Activated effector memory CD4-positive, alpha-beta T cell treated with Interleukin-2 at 50 U/mL for 16 hours (primary cell): ENCODE results near the gene MPP2.
"Not testable (repeated sequence)": the region's sequence is repeated elsewhere in the genome, so short reads cannot be mapped to it uniquely, and the experiment has no call there.

ENCODE experiments used
- DNase-seq: peaks from one replicate; pipeline ENCODE4 v3.0.0-alpha.2; 2020

The MPP2 gene

GRCh38 chr17:43842975-43843325, 64.4 kb downstream of the MPP2 start:
- no peak for DNase-seq

GRCh38 chr17:43842091-43842974, 65.0 kb downstream of the MPP2 start:
- not testable (repeated sequence) for DNase-seq

- DNase-seq: no peak
Measured at GRCh38 chr17:43841282-43841681, 66.1 kb downstream of the MPP2 start.

GRCh38 chr17:43840814-43841213, 66.5 kb downstream of the MPP2 start:
- no peak for DNase-seq

GRCh38 chr17:43839670-43840108, 67.6 kb downstream of the MPP2 start:
- DNase-seq: no peak

GRCh38 chr17:43834106-43834505, 73.2 kb downstream of the MPP2 start:
- DNase-seq: no peak

GRCh38 chr17:43832976-43833829, 74.1 kb downstream of the MPP2 start, which contains the start of gene MPP3:
TSS of gene MPP3 (minus strand) at chr17:43833146. CDS start at chr17:43831906, 1,240 bp downstream.
- peak; percentile 38 for DNase-seq

- DNase-seq: no peak
Measured at GRCh38 chr17:43832168-43832975, 75.0 kb downstream of the MPP2 start.

- DNase-seq: no peak
Measured at GRCh38 chr17:43831633-43832032, 75.7 kb downstream of the MPP2 start.

- DNase-seq: no peak
Measured at GRCh38 chr17:43830510-43831140, 76.7 kb downstream of the MPP2 start.

GRCh38 chr17:43829738-43830137, 77.6 kb downstream of the MPP2 start:
- no peak for DNase-seq

- DNase-seq: no peak
Measured at GRCh38 chr17:43827596-43827995, 79.7 kb downstream of the MPP2 start.

- DNase-seq: no peak
Measured at GRCh38 chr17:43826206-43826605, 81.1 kb downstream of the MPP2 start.

- DNase-seq: no peak
Measured at GRCh38 chr17:43825567-43825966, 81.8 kb downstream of the MPP2 start.
